Measurements from ENCODE around the gene SMIM28. TPM values are rescaled to one million over a fixed set of nuclear protein-coding genes. Genes with fewer than 3 reads are reported as not detected.

The SMIM28 gene
- total and polyA plus RNA-seq, 2 donors from 2014 or later, result not detected

GRCh38 chr6:138403801-138404665, 26.3 kb downstream of the SMIM28 start, which contains the start of gene HEBP2:
Gene HEBP2, plus strand, starts transcription at chr6:138404223. Its CDS starts 273 bp downstream, at chr6:138404496.
- H3K9ac ChIP-seq (ENCODE audit: low read length in 3 of 3), result peak within 1 kb of the TSS; percentile 57 to 96 (median 91)
- intact Hi-C loops (cut with DNase I), result no loop called here
- TF ChIP-seq CTCF (IDR thresholded peaks at IDR 0.05; ENCODE audit: borderline replicate concordance, extremely low read depth, insufficient read depth), result peak; percentile 59

GRCh38 chr6:138404666-138405337, 27.1 kb downstream of the SMIM28 start:
- Histone ChIP-seq H3K27ac (ENCODE audit: low read depth in 2 of 2, low read length in 2 of 2) (peak overlapping the region; percentile 75 to 84), H3K9me3 (ENCODE audit: control insufficient read depth in 2 of 3, insufficient read depth in 1 of 3, low read length in 3 of 3) (no peaks in the 10 kb centered on the region), H3K36me3 (ENCODE audit: control insufficient read depth in 2 of 3, insufficient read depth in 3 of 3, low read length in 3 of 3) (peaks cover 6 to 23% (median 10%) of the 10 kb centered on the region in 3 donors), H3K4me1 (ENCODE audit: control insufficient read depth in 2 of 3, insufficient read depth in 2 of 3, low read depth in 1 of 3, low read length in 3 of 3) (peaks cover 0 to 10% (median 0%) of the 10 kb centered on the region in 3 donors), H3K4me3 (ENCODE audit: low read length in 3 of 3) (peak overlapping the region; percentile 48 to 94 (median 85)), H3K9ac (ENCODE audit: low read length in 3 of 3) (peak overlapping the region; percentile 26 to 91 (median 67)), H3K27me3 (ENCODE audit: control insufficient read depth, insufficient read depth, low read length) (no peaks in the 10 kb centered on the region)
- peak in 3 of 5 donors; percentile 27 to 80 (median 52) for DNase-seq
- no peak for FAIRE-seq
- TF ChIP-seq CTCF (IDR thresholded peaks at IDR 0.05; ENCODE audit: borderline replicate concordance, extremely low read depth, insufficient read depth), result no peak
- intact Hi-C loops (cut with DNase I), result no loop called here

More at GRCh38 chr6:138403801-138404665, 26.3 kb downstream of the SMIM28 start, which contains the start of gene HEBP2:
- H3K4me3 ChIP-seq (ENCODE audit: low read length in 3 of 3), result peak within 1 kb of the TSS; percentile 70 to 94 (median 90)
- peaks cover 6 to 16% (median 7%) of the 10 kb centered on the region in 3 donors for H3K36me3 ChIP-seq (ENCODE audit: control insufficient read depth in 2 of 3, insufficient read depth in 3 of 3, low read length in 3 of 3)
- no peaks in the 10 kb centered on the region for H3K9me3 ChIP-seq (ENCODE audit: control insufficient read depth in 2 of 3, insufficient read depth in 1 of 3, low read length in 3 of 3)
- no peaks in the 10 kb centered on the region for H3K27me3 ChIP-seq (ENCODE audit: control insufficient read depth, insufficient read depth, low read length)
- H3K27ac ChIP-seq (ENCODE audit: low read depth in 2 of 2, low read length in 2 of 2), result peak within 1 kb of the TSS; percentile 90 to 95
- DNase-seq, result peak; percentile 97 to 98 (median 98)
- FAIRE-seq, result no peak
- peaks cover 0 to 10% (median 0%) of the 10 kb centered on the region in 3 donors for H3K4me1 ChIP-seq (ENCODE audit: control insufficient read depth in 2 of 3, insufficient read depth in 2 of 3, low read depth in 1 of 3, low read length in 3 of 3)

GRCh38 chr6:138405816-138406413, 28.2 kb downstream of the SMIM28 start:
- Histone ChIP-seq H3K27ac (ENCODE audit: low read depth in 2 of 2, low read length in 2 of 2) (no peak overlapping the region), H3K4me3 (ENCODE audit: low read length in 3 of 3) (no peak overlapping the region), H3K27me3 (ENCODE audit: control insufficient read depth, insufficient read depth, low read length) (no peaks in the 10 kb centered on the region), H3K36me3 (ENCODE audit: control insufficient read depth in 2 of 3, insufficient read depth in 3 of 3, low read length in 3 of 3) (peaks cover 6 to 28% (median 12%) of the 10 kb centered on the region in 3 donors), H3K9me3 (ENCODE audit: control insufficient read depth in 2 of 3, insufficient read depth in 1 of 3, low read length in 3 of 3) (no peaks in the 10 kb centered on the region), H3K4me1 (ENCODE audit: control insufficient read depth in 2 of 3, insufficient read depth in 2 of 3, low read depth in 1 of 3, low read length in 3 of 3) (peaks cover 0 to 10% (median 0%) of the 10 kb centered on the region in 3 donors), H3K9ac (ENCODE audit: low read length in 3 of 3) (no peak overlapping the region)
- no peak for TF ChIP-seq CTCF (IDR thresholded peaks at IDR 0.05; ENCODE audit: borderline replicate concordance, extremely low read depth, insufficient read depth)
- FAIRE-seq (no peak), DNase-seq (peak in 1 of 5 donors; percentile 34)
- intact Hi-C loops (cut with DNase I), result no loop called here
